Activated naive CD4-positive, alpha-beta T cell treated with Interleukin-2 at 50 U/mL for 16 hours (primary cell): ENCODE data around the gene ADD1.

Source experiments
- DNase-seq: peaks from one replicate; pipeline ENCODE4 v3.0.0-alpha.2; 2020

ADD1 gene

DNA sequence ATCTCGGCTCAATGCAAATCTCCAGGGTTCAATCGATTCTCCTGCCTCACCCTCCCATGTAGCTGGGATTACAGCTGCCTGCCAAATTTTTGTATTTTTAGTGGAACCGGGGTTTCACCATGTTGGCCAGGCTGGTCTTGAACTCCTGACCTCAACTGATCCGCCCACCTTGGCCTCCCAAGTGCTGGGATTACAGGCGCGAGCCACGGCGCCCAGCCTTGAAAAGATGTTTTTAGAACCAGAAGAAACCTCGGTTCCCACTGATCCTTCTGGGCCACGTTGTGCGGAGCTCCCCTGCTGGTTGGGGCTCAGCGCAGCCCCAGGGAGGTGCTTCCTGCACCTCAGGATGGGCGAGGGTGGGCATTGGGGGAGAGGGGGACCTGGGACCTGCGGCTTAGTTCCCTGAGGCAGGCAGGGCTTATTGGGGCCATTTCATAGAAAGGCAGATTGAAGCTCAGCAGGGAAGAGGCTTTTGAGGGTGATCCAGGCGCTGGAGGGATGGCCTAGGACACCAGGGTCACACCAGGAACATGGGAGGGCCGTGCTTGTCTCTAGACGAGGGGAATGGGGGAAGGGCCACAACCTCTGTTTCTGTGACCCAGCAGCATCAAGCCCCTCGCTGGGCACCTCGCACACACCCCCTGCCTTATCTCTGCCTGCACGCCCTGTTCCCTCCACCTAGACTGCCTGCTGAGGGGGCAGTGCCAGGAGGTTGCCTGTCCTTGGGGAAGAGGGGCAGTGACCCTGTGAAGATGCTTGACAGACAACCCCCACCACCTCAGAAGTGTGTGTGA, 6.3 kb upstream of the ADD1 start:
- DNase-seq, result peak; percentile 1

DNA sequence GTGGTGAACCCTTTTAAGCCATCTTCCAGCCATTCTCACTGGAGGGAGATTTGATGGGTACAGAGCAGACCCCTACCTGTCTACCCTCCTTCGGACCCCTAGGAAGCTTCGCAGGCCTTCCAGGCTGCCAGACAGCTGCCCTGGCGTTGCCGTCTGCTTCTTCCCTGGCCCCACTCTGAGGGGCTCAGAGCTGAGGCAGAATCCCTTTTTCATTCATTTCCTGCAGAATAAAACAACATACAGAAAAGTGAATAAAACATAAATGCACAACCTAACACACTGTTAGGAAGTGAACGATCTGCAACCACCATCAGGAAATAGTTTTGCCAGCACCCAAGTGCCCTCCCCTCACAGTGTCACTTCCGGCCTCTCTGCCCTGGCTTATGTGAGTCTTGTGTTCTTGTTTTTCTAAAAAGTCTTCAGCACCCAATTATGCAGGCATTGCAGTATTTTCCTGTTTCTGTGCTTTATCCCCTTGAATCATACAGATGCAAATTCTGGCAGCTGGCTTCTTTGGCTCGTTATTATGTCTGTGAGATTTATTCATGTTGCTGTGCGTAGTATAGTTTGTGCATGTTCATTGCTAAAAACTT, 5.6 kb upstream of the ADD1 start:
- peak; percentile 69 for DNase-seq

GRCh38 chr4:2839060-2839459, 4.6 kb upstream of the ADD1 start:
- no peak for DNase-seq

- peak; percentile 1 for DNase-seq
Measured at GRCh38 chr4:2842687-2843262, 869 bp upstream of the ADD1 start.

GRCh38 chr4:2843941-2844584, 419 bp downstream of the ADD1 start:
- DNase-seq, result no peak

DNA sequence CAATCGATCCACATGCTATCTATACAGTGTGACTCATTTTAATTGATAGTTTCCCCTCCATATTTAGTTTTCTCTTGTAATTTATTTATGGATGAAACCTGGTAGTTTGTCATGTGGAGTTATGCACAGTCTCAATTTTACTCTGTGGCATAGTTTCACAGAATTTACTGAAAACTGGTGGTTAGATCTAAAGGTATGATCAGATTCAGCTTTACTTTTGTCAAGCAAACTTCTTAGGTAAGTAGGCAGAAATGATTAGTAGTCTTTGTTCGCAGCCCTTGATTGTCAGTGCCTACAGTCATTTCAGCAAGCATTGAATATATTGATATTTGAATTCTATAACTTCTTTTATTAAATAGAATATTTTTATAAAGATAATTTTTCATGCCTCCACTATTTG, 2.5 kb downstream of the ADD1 start:
- DNase-seq, result no peak

DNA sequence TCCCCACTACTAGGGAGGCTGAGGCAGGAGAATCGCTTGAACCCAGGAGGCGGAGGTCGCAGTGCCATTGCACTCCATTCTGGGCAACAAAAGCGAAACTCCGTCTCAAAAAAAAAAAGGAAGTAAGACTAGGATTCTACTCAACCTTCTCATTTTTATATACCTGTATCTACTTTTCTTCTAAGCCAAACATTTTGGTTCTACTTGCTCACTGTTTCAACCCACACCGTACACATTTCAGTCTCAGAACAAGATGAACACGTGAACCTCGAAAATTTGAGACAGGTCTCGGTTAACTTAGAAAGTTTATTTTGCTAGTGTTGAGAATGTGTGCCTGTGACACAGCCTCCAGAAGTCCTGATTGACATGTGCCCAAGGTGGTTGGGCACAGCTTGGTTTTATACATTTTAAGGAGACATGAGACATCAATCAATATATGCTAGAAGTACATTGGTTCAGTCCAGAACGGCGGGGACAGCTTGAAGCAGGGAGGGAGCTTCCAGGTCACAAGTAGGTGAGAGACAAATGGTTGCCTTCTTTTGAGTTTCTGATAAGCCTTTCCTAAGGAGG, 3.7 kb downstream of the ADD1 start:
- no peak for DNase-seq

DNA sequence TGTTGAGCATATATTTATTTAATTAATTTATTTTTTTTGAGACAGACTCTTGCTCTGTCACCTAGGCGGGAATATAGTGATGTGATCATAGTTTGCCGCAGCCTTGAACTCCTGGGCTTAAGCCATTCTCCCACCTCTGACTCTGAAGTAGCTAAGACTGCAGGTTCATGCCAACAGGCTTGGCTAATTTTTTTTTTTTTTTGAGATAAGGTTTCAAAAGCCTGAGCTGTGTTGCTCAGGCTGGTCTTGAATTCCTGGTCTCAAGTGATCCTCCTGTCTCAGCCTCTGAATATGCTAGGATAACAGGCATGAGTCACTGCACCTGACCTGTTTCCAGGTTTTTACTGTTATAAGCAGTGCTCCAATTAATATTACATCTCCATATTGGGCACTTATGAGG, 4.8 kb downstream of the ADD1 start:
- no peak for DNase-seq

- no peak for DNase-seq
Measured at GRCh38 chr4:2849267-2850152, 5.9 kb downstream of the ADD1 start.

DNA sequence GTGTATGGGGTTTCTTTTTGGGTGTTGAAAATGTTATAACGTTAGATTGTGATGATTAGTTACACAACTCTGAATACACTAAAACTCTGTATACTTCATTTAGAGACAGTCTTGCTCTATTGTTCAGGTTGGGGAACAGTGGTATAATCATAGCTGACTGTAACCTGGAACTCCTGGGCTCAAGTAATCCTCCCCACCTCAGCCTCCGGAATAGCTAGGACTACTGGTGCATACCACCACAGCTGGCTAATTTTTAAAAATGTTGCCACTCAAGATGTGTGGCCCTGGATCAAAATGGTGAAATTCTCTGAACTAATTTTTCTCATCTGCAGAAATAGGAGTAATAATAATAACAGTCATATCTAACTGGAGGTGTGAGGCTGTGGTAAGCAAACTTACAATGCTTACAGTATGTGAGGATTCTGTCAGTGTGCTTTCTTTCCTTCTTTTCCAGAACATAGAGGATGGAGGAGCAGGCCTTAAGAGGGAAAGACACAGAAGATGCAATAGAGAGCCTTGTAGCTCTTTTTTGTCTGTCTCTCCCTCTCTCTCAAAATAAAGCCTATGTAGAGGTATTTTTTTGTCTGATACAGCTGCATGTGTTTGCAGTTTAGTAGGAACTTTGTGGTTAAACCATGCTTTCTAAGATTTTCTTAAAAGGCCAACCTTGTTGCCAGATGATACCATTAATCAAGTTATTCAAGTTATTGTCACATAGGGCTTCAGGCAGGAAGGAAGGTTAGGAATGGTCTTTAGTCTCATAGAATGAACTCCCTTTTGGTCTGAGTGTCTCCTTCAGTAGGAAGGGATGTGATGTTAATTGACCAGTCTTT, 7.5 kb downstream of the ADD1 start:
- no peak for DNase-seq

DNA sequence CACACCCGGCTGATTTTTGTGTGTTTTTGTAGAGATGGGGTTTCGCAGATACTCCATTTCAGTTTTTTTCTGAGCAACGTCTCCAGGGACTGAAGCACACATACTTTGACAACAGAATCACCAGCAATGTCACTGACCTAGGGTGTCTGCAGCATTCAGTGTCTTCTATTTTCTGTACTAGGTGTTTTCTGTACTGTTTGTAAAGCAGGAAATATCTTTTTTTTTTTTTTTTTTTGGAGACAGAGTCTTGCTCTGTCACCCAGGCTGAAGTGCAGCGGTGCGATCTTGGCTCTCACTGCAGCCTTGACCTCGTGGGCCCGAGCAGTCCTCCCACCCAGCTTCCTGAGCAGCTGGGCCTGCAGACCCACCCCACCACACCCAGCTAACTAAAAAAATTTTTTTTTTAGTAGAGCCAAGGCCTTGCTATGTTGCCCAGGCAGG, 8.9 kb downstream of the ADD1 start:
- DNase-seq, result no peak

DNA sequence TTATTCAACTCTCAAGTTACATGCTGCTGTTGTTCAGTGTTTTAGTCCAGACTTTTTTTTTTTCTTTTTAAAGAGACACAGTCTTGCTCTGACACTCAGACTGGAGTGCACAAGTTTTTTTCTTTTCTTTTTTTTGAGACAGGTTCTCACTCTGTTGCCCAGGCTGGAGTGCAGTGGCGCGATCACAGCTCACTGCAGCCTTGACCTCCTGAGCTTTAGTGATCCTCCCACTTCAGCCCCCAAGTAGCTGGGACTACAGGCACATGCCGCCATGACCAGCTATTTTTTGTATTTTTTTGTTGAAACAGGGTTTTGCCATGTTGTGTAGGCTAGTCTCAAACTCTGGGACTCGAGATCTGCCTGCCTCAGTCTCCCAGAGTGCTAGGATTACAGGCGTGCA, 11.9 kb downstream of the ADD1 start:
- no peak for DNase-seq

DNA sequence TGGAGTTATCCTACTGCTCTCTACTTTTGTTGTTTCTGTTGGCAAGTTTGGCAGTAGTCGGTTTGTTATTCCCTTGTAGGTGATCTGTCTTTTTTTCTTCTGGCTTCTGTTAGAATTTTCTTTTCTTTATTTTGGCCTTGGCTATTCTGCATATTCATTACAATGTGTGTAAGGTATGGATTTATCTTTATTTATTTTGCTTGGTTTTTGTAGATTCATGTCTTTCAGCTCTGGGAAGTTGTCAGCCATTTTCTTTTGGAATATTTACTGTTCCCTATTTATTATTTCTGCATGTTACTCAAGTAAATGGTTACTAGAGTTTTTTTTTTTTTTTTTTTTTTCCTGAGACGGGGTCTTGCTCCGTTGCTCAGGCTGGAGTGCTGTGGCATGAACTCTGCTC, 12.6 kb downstream of the ADD1 start:
- DNase-seq, result no peak

- DNase-seq, result no peak
Measured at GRCh38 chr4:2857349-2857927, 13.8 kb downstream of the ADD1 start.

- no peak for DNase-seq
Measured at GRCh38 chr4:2858451-2859217, 15.0 kb downstream of the ADD1 start.

DNA sequence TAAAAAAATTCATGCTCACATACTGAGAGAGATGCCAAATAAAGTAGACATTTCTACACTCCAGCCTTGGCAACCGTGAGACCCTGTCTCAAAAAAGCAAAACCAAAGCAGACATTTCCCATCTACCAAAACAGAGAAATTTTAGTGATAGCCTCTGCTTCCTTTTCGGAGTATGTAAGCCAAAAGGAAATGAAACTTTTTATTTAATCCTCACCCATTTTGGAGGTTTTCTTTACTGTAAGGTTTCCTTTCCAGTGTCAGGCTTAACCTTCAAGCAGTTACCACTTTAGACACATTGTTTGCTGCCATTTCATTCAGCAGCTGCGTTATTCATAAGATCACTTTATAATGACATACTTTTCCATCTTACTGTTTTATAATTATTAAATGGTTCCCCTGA, 15.9 kb downstream of the ADD1 start:
- DNase-seq, result no peak

DNA sequence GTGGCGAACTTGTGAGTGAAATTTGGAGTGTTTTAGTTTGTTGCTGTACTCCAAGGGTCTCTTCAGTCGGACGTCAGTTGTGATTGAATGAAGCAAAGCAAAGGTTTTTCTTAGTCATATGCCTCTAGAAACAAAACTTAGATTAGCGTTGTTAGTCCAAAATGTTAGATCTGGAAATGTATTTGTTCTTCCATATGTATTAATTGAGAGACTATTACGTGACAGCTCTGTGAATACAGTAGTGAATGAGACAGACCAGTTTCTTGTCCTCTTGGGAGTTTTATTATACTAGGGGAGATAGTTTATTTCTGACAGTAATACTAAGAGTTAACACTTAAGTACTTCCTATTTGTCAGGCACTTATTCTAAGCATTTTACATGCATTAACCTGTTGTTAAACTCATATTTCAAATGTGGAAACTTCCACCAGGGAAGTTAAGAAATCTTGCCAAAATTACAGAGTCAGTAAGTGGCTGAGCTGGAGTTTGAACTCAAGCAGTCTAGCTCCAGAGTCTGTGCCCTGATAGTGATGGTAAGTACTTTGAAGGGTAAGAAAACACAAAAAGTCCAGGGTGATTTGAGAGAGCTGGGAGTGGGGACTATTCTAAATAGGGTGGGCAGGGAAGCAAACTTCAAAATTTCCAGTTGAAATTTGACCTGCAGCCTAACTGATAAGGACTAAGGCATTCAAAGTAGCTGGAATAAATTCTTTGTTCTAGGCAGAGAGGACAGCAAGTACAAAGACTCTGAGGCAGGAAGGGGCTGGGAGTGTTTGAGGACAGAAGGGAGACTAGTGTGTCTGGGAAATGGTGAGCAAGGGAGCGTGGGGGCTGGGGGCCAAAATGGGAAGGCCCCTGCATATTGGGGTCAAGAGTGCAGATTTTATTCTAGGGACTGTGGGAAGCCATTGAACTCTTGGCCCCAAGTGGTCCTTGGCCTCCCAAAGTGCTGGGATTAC, 17.0 kb downstream of the ADD1 start:
- no peak for DNase-seq

DNA sequence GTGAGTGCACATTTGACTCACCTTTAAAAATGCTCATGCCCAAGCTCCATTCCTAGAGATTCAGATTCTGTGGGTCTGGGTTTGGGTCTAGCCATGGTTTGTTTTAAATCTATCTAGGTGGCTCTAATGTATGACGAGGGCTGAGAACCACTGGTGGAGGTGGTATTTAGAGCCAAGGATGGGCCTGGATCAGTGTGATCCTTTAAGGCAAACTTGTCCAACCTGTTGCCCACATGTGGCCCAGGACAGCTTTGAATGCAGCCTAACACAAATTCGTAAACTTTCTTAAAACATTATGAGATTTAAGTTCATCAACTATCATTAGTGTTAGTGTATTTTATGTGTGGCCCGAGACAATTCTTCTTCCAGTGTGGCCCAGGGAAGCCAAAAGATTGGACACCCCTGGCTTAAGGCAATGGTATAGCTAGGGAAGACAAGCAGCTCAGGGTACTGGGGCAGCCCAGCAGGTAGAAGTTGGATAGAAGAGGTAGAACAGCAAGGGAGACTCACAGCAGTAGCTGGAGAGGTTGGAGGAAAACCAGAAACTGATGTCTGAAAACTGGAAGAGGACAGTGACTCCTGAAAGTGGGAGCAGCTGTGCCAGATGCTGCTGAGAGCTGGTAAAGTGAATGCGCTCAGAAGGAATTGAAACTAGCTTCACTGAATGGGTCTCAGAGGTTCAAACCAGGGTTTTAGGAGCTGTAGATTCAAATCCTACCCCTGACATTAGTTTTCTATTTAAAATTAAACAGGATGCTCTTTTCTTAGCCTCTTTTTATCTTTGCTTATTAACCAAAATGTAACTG, 18.2 kb downstream of the ADD1 start:
- DNase-seq, result no peak
